SH-SY5Y (cell line): ENCODE results near the gene EFCAB8.

ENCODE experiments used
- GATA2 ChIP-seq: IDR thresholded peaks from 2 replicates; pipeline ENCODE4 v1.6.1; 2011; ENCODE audit warnings: mild to moderate bottlenecking, low read depth, low read length
- GATA3 ChIP-seq: IDR thresholded peaks from 2 replicates; pipeline ENCODE4 v1.6.1; 2011; ENCODE audit warnings: low read depth, mild to moderate bottlenecking, low read length, moderate library complexity

DNA sequence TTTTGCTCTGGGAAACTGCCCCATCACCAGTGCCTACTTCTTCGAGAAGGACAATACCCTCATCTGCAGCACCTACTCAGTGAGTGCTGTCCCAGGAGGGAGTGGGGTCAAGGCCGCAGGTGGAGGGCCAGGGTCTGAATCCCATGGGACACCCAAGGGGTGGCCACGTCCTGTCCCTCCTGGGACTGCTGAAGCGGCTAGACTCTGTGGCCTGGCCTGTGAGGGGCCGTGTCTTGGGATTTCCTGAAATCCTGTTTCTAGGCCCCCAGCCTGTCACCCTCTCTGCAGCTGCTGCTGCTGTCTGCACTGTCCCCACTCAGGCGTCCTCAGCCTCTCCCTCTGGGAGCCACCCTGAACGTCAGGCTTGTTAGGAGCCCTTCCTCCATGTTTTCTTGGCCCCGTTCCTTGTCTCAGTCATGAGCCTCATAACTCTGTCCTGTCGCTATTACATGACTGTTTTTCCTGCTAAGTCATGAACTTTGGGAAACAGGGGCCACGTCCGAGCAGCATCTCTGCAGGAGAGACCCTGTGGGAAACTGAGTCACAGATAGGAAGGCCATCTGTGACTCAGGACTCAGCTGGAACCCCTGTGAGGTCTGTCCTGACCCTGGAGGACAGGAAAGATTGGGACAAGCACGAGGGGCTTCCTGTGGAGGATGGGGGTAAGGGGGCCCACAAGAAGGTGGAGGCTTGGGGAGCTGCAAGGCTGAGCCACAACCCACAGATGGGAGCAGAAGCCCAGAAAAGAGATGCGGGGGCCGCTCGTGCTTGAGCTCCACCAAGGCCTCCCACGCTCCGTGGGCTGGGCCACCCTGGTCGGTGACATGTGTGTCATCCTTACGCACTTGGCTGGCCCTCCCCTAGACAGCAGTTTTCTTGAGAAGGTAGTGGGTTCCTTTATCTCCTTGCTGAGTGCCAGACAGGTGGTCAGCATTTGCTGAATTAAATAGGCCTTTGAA lies 49.9 kb downstream of the EFCAB8 start:
- TF ChIP-seq GATA3 (no peak), GATA2 (no peak)
